Stimulated activated CD8-positive, alpha-beta memory T cell treated with anti-CD3 and anti-CD28 coated beads, Interleukin-4, amount 100 ng/mL, for 24 hours (primary cell): ENCODE data around the gene SCD.
"Not testable (repeated sequence)": the region's sequence is repeated elsewhere in the genome, so short reads cannot be mapped to it uniquely, and the experiment has no call there.

Experiments
- DNase-seq: peaks from one replicate; pipeline ENCODE4 v3.0.0-alpha.2; 2020; ENCODE audit warnings: low read depth

Gene SCD

DNA sequence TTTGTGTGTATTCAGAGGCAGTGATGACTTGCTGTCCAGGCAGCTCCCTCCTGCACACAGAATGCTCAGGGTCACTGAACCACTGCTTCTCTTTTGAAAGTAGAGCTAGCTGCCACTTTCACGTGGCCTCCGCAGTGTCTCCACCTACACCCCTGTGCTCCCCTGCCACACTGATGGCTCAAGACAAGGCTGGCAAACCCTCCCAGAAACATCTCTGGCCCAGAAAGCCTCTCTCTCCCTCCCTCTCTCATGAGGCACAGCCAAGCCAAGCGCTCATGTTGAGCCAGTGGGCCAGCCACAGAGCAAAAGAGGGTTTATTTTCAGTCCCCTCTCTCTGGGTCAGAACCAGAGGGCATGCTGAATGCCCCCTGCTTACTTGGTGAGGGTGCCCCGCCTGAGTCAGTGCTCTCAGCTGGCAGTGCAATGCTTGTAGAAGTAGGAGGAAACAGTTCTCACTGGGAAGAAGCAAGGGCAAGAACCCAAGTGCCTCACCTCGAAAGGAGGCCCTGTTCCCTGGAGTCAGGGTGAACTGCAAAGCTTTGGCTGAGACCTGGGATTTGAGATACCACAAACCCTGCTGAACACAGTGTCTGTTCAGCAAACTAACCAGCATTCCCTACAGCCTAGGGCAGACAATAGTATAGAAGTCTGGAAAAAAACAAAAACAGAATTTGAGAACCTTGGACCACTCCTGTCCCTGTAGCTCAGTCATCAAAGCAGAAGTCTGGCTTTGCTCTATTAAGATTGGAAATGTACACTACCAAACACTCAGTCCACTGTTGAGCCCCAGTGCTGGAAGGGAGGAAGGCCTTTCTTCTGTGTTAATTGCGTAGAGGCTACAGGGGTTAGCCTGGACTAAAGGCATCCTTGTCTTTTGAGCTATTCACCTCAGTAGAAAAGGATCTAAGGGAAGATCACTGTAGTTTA, 15.8 kb downstream of the SCD start:
- no peak for DNase-seq

DNA sequence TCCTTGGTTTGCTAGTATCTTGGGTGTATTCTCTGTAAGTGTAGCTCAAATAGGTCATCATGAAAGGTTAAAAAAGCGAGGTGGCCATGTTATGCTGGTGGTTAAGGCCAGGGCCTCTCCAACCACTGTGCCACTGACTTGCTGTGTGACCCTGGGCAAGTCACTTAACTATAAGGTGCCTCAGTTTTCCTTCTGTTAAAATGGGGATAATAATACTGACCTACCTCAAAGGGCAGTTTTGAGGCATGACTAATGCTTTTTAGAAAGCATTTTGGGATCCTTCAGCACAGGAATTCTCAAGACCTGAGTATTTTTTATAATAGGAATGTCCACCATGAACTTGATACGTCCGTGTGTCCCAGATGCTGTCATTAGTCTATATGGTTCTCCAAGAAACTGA, 17.1 kb downstream of the SCD start:
- no peak for DNase-seq

DNA sequence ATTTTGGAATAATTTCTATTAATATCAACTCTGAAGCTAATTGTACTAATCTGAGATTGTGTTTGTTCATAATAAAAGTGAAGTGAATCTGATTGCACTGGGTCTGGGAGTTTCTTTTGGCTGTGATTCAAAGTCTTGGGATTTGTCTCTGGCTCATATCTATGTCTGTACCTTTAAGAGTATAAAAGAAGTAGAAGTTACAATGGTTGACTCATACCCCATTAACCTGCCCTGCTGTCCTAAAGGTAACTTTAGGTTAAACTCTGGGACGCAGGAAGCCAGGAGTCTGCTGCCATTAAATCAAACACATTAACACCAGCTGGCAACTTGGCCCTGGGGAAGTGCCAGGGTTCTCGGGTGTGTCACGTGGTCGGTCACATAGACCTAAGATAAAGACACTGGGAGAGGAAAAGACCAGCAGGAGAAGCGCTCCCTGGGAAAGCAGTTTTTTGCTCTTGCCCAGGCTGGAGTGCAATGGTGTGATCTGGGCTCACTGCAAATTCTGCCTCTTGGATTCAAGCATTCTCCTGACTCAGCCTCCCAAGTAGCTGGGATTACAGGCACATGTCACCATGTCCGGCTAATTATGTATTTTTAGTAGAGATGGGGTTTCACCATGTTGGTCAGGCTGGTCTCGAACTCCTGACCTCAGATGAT, 17.8 kb downstream of the SCD start:
- no peak for DNase-seq

DNA sequence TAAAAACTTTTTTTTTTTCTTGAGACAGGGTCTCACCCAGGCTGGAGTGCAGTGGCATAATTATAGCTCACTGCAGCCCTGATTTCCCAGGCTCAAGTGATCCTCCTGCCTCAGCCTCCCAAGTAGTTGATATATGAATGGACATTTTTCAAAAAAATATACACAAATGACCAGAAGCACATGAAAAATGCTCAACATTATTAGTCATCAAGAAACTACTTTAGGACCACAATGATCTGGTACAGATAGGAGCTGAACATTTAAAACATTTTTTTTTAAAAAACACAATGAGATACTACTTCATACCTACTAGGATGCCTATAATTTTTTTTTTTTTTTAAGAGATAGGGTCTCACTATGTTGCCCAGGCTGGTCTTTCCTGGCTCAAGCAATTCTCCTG, 21.7 kb downstream of the SCD start:
- DNase-seq: no peak

DNA sequence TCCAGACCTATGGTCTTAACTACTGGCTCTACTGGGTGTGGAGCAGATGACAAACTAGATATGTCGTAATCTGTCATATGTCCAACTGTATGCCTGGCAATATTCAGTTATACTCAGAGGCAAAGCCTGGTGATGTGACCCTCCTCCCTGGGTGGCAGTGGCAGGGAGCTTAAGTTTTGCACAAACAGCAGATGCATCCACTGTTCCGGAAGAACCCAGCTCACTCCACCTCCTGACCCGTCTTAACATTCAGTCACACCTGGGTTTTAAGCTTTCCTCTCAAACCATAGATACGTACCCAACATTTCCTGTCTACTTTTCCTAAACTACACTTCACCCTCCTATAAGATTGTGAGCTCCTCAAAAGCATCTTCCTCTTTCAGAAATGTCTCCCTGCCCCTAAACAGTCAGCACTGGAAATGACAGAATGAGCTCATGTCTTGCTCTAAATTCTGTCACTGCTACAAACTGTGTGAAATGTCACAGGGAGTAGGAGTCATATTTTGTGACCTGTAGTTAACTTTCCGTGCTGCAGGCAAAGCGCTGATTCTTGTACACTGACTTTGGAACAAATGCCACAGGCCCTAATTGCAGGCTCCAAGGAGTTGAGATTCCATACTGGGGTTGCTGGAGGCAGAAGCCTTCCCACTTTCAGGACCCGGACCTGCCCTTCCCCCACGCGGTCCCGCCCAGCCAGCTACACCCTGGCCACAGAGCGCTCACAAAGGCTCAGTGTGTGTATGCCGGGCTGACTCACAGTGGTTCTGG, 23.9 kb downstream of the SCD start:
- peak; percentile 51 for DNase-seq

DNA sequence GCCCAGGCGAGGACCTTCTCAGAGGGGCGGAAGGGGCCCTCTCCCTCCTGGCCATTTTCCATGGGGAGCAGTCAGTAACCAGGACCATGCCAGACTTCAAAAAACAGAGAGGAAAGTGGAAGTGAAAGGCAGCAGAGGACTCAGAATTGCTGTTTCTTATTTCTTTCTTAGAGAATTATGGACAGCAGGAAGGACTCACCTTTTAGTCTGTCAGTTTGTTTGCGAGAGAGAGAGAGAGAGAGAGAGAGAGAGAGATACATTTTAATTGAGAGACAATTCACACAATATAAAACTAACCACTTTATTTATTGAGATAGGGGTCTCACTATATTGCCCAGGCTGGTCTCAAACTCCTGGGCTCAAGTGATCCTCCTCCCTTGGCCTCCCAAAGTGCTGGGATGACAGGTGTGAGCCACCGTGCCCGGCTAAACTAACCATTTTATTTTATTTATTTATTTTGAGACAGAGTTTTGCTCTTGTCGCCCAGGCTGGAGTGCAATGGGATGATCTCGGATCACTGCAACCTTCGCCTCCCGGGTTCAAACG, 24.5 kb downstream of the SCD start:
- no peak for DNase-seq

DNA sequence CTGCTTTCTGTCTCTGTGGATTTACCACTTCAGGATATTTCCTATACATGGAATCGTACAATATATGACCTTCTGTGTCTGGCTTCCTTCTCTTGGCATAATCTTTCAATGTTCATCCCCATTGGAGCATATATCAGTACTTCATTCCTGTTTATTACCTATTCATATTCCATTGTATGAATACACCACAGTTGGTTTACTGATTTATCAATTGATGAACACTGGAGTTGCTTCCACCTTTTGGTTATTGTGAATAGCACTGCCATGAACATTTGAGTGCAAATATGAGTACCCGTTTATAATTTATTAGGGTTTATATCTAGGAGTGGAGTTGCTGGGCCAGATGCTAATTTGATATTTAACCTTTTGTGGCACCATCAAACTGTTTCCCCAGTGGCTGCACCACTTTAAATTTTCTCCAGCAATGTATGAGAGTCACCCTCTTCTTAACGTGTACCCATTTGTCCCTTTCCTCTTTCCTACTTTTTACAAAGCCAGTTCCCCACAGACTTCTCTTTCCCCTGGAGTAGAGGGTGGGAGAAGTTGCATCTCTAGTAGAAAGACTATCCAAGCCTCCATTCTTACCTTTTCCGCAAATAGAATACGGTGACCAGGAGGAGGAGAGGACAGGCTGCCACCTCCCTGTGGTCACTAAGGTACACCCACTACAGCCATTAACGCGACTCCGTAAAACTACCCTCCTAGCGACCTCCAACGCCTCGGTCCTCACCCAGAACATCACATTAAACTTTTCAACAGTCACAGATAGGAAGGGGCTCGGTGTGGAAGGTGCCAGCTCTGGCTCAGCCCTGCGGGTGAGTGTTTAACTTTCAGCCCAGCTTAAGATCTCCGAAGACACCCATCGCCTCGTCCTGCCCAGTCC, 25.6 kb downstream of the SCD start:
- DNase-seq: no peak

DNA sequence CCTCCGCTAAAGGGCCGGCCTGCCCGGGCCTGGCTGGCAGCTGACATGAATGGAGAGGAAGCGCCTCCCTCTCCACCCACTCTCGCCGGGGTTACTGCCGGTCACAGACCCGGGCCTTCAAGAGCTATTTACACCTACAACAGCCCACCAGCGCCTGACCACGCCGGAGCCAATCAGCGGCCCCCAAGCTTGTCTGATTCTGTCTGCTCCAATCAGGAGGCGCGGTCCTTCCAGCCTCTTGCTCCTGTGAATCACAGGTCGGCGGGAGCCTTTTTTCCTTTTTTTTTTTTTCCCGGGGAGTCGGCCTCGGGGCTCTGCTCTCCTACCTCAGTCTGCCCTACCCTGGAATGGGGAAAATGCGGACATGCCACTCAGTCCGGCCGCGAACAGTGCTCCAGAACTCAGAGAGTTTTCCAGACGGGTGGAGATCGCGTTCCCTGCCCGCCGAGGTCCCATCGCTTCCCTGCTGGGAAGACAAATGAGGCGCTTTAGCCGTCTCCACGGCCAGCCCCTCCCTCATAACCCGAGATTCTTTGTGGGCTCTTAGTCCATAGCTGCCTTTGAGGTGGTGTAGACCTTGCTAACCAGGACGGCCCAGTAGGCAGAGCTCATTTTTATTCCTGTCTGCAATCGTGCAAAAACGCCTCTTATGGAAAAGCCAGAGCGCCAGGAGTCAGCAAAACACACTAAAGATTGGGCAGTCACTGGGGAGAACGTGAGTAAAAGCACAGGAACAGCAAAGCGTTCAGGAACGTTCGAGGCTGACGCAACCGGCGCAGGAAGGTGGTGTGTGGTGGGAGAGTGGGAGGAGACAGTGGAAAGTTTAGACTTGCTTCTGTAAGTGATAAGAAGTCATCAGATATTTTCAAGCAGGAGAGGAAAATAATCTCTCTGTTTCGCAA, 26.5 kb downstream of the SCD start:
- peak; percentile 85 for DNase-seq

DNA sequence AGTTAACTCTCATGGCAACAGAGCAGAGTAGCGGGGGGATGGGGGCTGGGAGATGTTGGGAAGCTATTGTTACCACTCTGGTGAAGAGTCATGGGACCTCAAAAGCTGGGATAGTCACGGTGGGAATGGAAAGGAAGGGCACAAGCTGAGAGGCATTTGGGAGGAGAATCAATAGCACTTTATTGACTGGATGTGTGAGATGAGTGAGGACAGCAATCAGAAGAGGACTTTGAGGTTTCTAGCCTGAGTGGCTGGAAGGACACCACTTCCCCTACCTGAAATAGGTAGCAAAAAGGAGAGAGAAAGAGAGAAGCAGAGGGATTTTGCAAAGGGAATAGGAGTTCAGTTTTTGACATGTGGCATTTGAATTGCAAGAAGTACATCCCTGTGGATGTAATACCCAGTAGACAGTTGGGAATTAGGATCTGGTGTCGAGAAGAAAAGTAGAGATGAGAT, 27.2 kb downstream of the SCD start:
- DNase-seq: no peak

DNA sequence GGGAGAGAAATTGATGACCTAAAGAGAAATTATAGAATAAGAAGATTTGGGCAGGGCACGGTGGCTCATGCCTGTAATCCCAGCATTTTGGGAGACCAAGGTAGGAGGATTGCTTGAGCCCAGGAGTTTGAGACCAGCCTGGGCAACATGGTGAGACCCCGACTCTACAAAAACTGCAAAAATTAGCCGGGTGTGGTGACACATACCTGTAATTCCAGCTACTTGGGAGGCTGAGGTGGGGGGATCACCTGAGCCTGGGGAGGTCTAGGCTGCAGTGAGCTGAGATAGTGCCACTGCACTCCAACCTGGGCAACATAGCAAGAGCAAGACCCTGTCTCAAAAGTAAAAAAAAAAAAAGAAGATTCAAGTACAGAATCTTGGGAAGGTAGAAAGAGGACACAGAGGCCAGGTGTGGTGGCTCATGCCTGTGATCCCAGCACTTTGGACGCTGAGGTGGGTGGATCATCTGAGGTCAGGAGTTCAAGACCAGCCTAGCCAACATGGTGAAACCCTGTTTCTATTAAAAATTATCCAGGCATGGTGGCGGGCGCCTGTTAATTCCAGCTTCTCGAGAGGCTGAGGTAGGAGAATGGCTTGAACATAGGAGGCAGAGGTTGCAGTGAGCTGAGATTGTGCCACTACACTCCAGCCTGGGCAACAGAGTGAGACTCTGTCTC, 27.8 kb downstream of the SCD start:
- DNase-seq: not testable (repeated sequence)

DNA sequence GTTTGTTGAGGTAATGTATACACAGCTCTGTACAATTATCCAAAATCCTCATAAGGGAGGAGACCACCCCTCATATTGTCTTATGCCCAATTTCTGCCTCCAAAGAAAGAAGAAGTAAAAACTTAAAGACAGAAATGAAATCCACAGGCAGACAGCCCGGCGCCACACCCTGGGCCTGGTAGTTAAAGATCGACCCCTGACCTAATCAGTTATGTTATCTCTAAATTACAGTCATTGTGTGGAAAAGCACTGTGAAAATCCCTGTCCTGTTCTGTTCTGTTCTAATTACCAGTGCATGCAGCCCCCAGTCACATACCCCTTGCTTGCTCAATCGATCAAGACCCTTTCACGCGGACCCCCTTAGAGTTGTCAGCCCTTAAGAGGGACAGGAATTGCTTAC, 29.6 kb downstream of the SCD start:
- DNase-seq: not testable (repeated sequence)

DNA sequence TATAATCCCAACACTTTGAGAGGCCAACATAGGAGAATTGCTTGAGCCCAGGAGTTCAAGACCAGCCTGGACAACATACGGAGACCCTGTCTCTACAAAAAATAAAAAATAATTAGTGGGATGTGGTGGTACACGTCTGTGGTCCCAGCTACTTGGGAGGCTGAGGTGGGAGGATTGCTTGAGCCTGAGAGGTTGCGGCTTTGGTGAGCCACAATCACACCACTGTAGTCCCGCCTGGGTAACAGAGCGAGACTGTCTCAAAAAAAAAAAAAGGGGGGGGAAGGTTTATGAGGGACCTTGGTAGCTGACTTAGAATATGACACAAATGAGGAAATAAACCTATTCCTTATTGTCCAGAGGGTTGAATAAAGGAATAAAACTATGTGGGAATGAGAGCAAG, 30.8 kb downstream of the SCD start:
- DNase-seq: no peak

DNA sequence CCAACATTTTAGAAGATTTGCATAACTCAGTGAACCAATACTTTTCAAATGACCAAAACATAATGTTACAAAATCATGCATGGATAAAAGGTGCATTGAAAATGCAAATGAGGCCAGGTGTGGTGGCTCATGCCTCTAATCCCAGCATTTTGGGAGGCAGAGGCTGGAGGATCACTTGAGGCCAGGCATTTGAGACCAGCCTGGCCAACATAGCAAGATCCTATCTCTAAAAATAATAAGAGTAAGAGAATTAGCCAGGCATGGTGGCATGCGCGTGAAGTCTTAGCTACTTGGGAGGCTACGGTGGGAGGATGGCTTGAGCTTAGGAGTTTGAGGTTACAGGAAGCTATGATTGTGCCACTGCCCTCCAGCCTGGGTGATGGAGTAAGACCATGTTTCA, 33.4 kb downstream of the SCD start:
- no peak for DNase-seq

DNA sequence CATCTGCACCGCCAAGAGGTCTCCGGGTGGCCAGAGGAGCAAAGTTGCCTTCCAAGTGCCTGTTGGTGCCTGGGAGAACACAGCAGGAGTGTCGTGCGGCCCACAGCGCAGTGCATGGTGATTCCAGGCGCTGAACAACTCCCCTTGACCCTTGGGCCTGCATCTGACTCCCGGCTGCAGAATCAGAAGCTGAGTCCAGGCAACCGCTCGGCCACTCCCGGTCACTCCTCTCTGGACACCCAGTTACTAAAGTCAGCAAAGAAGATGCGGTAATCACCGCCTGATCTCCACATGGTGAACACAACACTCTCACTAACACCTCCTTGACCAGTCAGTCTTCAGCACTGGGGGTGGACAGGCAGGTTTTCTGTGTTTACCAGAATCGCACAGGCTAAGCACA, 35.5 kb downstream of the SCD start:
- no peak for DNase-seq

DNA sequence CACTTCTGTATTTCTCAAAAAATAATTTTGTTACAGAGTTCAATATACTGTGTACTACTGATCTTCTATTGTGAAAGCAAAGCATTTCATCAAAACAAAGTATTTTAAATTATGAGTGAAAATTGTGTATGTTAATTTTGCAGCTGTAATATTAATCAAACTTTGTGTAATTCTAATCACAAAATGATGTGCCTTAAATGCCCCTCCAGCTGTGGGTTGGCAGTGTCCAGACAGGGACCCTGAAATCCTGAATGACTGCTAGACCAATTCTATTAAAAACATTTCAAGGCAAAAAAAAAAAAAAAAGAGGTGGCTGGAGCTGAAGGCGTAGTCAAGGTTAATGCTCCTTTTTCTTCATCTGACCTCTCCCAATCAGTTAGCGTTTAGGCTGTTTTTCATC, 36.2 kb downstream of the SCD start:
- DNase-seq: no peak

DNA sequence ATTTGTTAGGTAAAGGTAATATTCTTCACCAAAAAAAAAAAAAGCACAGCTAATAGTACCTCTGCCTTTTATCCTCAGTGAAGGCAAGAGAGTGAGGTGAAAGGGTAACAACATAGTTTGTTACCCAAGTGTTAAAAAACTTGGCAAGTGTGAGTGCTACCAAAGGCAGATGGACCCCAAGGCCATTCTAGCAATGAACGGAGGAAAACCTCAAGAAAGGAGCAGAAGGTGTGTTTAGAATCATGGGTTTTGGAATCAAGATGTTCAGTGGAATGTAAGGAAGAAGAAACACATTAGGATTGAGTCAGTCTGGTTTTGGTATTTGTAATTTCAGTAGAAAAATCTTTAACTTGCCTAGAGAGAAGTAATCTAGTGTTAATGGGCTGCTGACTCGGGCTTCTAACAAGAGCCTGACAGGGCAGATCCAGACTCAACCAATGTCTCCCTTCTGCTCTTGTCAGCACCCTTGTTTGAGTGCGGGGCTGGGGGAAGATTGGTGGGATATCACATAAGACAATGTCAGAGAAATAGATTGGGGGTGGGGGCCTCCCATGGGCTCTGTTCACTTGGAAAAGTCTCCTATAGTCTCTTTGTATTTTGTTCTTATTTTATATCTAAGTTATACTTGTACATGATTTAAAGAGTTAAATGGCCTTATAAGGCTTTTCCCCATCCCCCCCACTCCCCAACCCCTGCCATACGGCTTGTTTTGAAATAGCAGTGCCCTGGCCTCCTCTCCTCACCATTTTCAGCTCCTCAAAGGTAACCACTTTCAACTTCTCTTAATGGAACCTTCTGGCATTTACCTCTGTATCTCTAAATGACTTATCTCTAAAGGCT, 44.4 kb downstream of the SCD start:
- no peak for DNase-seq

DNA sequence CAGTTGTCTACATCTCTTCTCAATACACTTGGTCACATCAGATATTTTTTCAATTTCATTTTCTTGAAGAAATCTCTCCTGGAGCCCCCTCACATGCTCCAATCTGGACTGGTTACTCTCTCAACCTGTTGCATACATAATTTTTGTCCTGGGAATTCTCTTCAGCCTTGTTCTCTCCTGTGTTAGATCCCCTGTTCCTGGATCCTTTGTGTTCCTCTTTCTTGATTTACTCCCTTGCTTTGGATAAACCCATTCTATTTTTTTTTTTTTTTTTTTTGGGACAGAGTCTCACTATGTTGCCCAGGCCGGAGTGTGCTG, 45.6 kb downstream of the SCD start:
- DNase-seq: no peak

DNA sequence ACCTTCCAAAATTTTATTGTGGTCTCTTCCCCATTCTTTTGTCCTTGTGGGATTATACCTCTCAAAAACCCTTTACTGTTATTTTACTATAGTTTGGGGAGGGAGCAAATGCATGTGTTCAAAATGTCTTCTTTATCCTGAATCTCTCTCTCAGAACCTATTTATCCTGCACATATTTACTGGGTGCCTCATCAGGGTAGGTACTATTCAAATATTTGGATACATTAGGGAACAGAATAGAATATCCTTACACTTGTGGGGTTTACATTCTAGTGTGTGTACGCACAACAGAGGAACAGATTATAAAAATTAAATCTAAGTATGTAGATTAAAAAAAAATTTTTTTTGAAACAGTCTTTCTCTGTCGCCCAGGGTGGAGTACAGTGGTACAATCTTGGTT, 48.6 kb downstream of the SCD start:
- DNase-seq: no peak

DNA sequence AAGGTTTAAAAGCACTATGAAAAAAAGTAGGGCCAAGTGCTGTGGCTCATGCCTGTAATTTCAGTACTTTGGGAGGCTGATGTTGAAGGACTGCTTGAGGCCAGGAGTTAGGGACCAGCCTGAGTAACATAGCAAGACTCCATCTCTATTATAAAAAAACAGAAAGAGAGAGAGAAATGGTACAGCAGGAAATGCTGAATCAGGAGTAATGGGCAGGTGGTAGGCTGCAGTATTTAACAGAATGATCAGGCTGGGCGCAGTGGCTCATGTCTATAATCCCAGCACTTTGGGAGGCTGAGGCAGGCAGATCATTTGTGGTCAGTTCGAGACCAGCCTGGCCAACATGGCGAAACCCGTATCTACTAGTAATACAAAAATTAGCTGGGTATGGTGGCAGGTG, 49.6 kb downstream of the SCD start:
- DNase-seq: no peak
